Astrocyte (in vitro differentiated cells and primary cell): ENCODE measurements around the gene GIT1. TPM values are rescaled to one million over a fixed set of nuclear protein-coding genes. Genes with fewer than 3 reads are reported as not detected.
A peak's percentile ranks its signal among the peaks of the same experiment; 100 is the strongest.

Source experiments
- DNase-seq: peaks from one replicate; pipeline ENCODE4 v3.0.0-alpha.2; 2010; ENCODE audit warnings: low read depth
- FAIRE-seq: peaks from 2 replicates; lab custom pipeline; 2011; peaks lifted over from hg19 to GRCh38; lab: Jason Lieb, UNC
- H2AFZ ChIP-seq: 2 replicates; pipeline ENCODE4 v1.6.0; 2012; ENCODE audit warnings: low read depth, low read length, inconsistent platforms
- H3K27ac ChIP-seq: 2 replicates; pipeline ENCODE4 v1.5.1; 2011; ENCODE audit warnings: low read depth, low read length, inconsistent platforms
- H3K27me3 ChIP-seq: 2 replicates; pipeline ENCODE4 v1.6.0; 2011; ENCODE audit warnings: low read length, inconsistent platforms; ENCODE audit not compliant: insufficient read depth
- H3K36me3 ChIP-seq: 2 replicates; pipeline ENCODE4 v1.5.1; 2011; ENCODE audit warnings: low read length, inconsistent platforms; ENCODE audit not compliant: insufficient read depth
- H3K4me1 ChIP-seq: 2 replicates; pipeline ENCODE4 v1.5.1; 2011; ENCODE audit warnings: low read length, inconsistent platforms; ENCODE audit not compliant: insufficient read depth
- H3K4me2 ChIP-seq: 2 replicates; pipeline ENCODE4 v1.6.0; 2012; ENCODE audit warnings: low read length, inconsistent platforms
- H3K4me3 ChIP-seq: 2 replicates; pipeline ENCODE4 v1.5.1; 2011; ENCODE audit warnings: low read depth, mild to moderate bottlenecking, low read length, inconsistent platforms; ENCODE audit not compliant: insufficient read depth
- H3K79me2 ChIP-seq: 2 replicates; pipeline ENCODE4 v1.6.0; 2012; ENCODE audit warnings: mild to moderate bottlenecking, low read length, inconsistent platforms; ENCODE audit not compliant: insufficient read depth
- H3K9ac ChIP-seq: 2 replicates; pipeline ENCODE4 v1.6.0; 2012; ENCODE audit warnings: mild to moderate bottlenecking, low read length, inconsistent platforms
- H3K9me3 ChIP-seq: 2 replicates; pipeline ENCODE4 v1.5.1; 2012; ENCODE audit warnings: low read depth, mild to moderate bottlenecking, low read length, inconsistent platforms; ENCODE audit not compliant: insufficient read depth
- H4K20me1 ChIP-seq: 2 replicates; pipeline ENCODE4 v1.6.0; 2012; ENCODE audit warnings: low read length, inconsistent platforms; ENCODE audit not compliant: insufficient read depth
- H3K27ac Mint-ChIP-seq: one replicate; pipeline ENCODE4 v1.8.0; 2021; ENCODE audit warnings: mild to moderate bottlenecking, mixed read lengths; ENCODE audit not compliant: unreplicated experiment
- H3K27me3 Mint-ChIP-seq: one replicate; pipeline ENCODE4 v1.8.0; 2021; ENCODE audit warnings: low read depth, mixed read lengths; ENCODE audit not compliant: unreplicated experiment
- H3K36me3 Mint-ChIP-seq: one replicate; pipeline ENCODE4 v1.8.0; 2021; ENCODE audit warnings: low read depth, mixed read lengths; ENCODE audit not compliant: unreplicated experiment
- H3K4me1 Mint-ChIP-seq: one replicate; pipeline ENCODE4 v1.8.0; 2021; ENCODE audit warnings: low read depth, mixed read lengths; ENCODE audit not compliant: unreplicated experiment
- H3K4me3 Mint-ChIP-seq: one replicate; pipeline ENCODE4 v1.8.0; 2021; ENCODE audit warnings: mild to moderate bottlenecking, moderate library complexity, mixed read lengths; ENCODE audit not compliant: unreplicated experiment
- H3K9me3 Mint-ChIP-seq: one replicate; pipeline ENCODE4 v1.8.0; 2021; ENCODE audit warnings: mild to moderate bottlenecking, mixed read lengths; ENCODE audit not compliant: unreplicated experiment
- CTCF ChIP-seq: IDR thresholded peaks from 2 replicates; pipeline ENCODE4 v1.5.1; 2011; ENCODE audit warnings: low read depth, mild to moderate bottlenecking, inconsistent platforms, low read length, moderate library complexity; ENCODE audit not compliant: insufficient read depth
- EZH2 ChIP-seq: IDR thresholded peaks from 2 replicates; pipeline ENCODE4 v1.6.1; 2012; ENCODE audit warnings: mild to moderate bottlenecking, low read length, inconsistent platforms; ENCODE audit not compliant: insufficient read depth
- total RNA-seq: library from RNA; stranded (reverse); gene quantifications from 2 replicates; pipeline ENCODE4 v1.2.1, GENCODE V29; 2021

GIT1 gene
- total RNA-seq, 1 donor from 2014 or later = 52.2 TPM

GRCh38 chr17:29616300-29617048 is 27.0 kb upstream of the GIT1 start:
- FAIRE-seq = no peak
- Histone ChIP-seq H3K9ac (no peak overlapping the region), H3K27ac (no peak overlapping the region), H3K4me2 (peak overlapping the region; percentile 89), H2AFZ (no peak overlapping the region), H3K9me3 (no peaks in the 10 kb centered on the region), H3K4me3 (no peak overlapping the region), H3K36me3 (no peaks in the 10 kb centered on the region), H3K79me2 (no peaks in the 10 kb centered on the region), H3K4me1 (peaks cover 35% of the 10 kb centered on the region), H4K20me1 (peaks cover 16% of the 10 kb centered on the region), H3K27me3 (peaks cover 10% of the 10 kb centered on the region)
- Mint-ChIP-seq H3K9me3 (no peaks in the 10 kb centered on the region), H3K4me3 (no peak overlapping the region), H3K36me3 (peaks cover 2% of the 10 kb centered on the region), H3K4me1 (peaks cover 11% of the 10 kb centered on the region), H3K27ac (peak overlapping the region; percentile 26), H3K27me3 (peaks cover 8% of the 10 kb centered on the region)
- TF ChIP-seq CTCF = no peak
- TF ChIP-seq EZH2 = peak; percentile 66
- DNase-seq = no peak

GRCh38 chr17:29615492-29616299 is 26.2 kb upstream of the GIT1 start:
- Mint-ChIP-seq H3K4me1 (peaks cover 8% of the 10 kb centered on the region), H3K4me3 (peak overlapping the region; percentile 54), H3K36me3 (peaks cover 2% of the 10 kb centered on the region), H3K9me3 (no peaks in the 10 kb centered on the region), H3K27me3 (peaks cover 8% of the 10 kb centered on the region), H3K27ac (no peak overlapping the region)
- no peaks in the 10 kb centered on the region for H3K9me3 ChIP-seq
- H2AFZ ChIP-seq = peak overlapping the region; percentile 82
- FAIRE-seq (no peak), DNase-seq (peak; percentile 61)
- peak overlapping the region; percentile 89 for H3K4me2 ChIP-seq
- H3K9ac ChIP-seq = peak overlapping the region; percentile 47
- H3K36me3 ChIP-seq = no peaks in the 10 kb centered on the region
- TF ChIP-seq CTCF = no peak
- TF ChIP-seq EZH2 = no peak
- H3K4me1 ChIP-seq = peaks cover 35% of the 10 kb centered on the region
- H3K79me2 ChIP-seq = no peaks in the 10 kb centered on the region
- H3K4me3 ChIP-seq = peak overlapping the region; percentile 47
- H3K27ac ChIP-seq = no peak overlapping the region
- peaks cover 11% of the 10 kb centered on the region for H4K20me1 ChIP-seq
- peaks cover 10% of the 10 kb centered on the region for H3K27me3 ChIP-seq
